HCT116 (cell line): ENCODE measurements around the gene ZBTB39. TPM values are rescaled to one million over a fixed set of nuclear protein-coding genes. Genes with fewer than 3 reads are reported as not detected.
A peak's percentile ranks its signal among the peaks of the same experiment; 100 is the strongest.

Source experiments
- ATAC-seq: fragments of 200-7000 bp; cut with Tn5 transposase; 2 replicates; pipeline ENCODE4 v1.9.1; 2020; ENCODE audit warnings: mild to moderate bottlenecking, moderate library complexity
- BruUV-seq: library from RNA; stranded (reverse); fragments of 400-500 nt; replicated peaks from 2 replicates; lab custom pipeline; 2021; lab: Mats Ljungman, UMichigan
- CTCF ChIA-PET: fragments of 300-600 bp; sonication (Branson Sonifier 250); formaldehyde crosslinking; loops from one replicate; lab custom pipeline; 2021; ENCODE audit warnings: antibody characterized with exemption; lab: Charles Lee
- POLR2A ChIA-PET: fragments of 300-600, 350-600 bp; sonication (Branson Sonifier 250); formaldehyde crosslinking; loops from one replicate; lab custom pipeline; 2021; ENCODE audit warnings: antibody characterized with exemption; lab: Charles Lee
- RAD21 ChIA-PET, 2 experiments: fragments of 300-600 bp; sonication (Branson Sonifier 250); formaldehyde crosslinking; loops; one replicate each; lab custom pipeline; 2023; ENCODE audit warnings: low total read pairs in 2 of 2; ENCODE audit not compliant: uncharacterized antibody in 2 of 2, unreplicated experiment in 2 of 2, low non-redundant PET in 1 of 2; lab: Charles Lee
- DNase-seq: peaks from one replicate; pipeline ENCODE4 v3.0.0-alpha.2; 2010; ENCODE audit warnings: low read depth, low spot score
- H2AFZ ChIP-seq: fragments of 200-600 bp; shearing (Covaris generic), sonication (generic); 2 replicates; pipeline ENCODE4 v1.6.1; 2017; ENCODE audit warnings: low read depth, mixed run types, mixed read lengths, antibody characterized with exemption, low read length; ENCODE audit not compliant: poor library complexity, severe bottlenecking
- H3K27ac ChIP-seq: 2 replicates; pipeline ENCODE4 v1.5.1; 2012; ENCODE audit warnings: low read depth, low read length
- H3K27me3 ChIP-seq: fragments of 200-600 bp; sonication (generic); 2 replicates; pipeline ENCODE4 v1.6.1; 2016; ENCODE audit warnings: mixed run types, low read length, mixed read lengths; ENCODE audit not compliant: insufficient read depth
- H3K36me3 ChIP-seq, 2 experiments: fragments of 200-500 bp in 1 of 2; fragments of 200-600 bp in 1 of 2; sonication (Bioruptor generic) in 1 of 2; sonication (generic) in 1 of 2; 2 replicates each; pipeline versions ENCODE4 v1.5.1 to v1.6.1; 2014 to 2016; ENCODE audit warnings: low read length in 2 of 2, inconsistent platforms in 1 of 2, mixed read lengths in 1 of 2, mixed run types in 1 of 2; ENCODE audit not compliant: insufficient read depth in 2 of 2, control insufficient read depth in 1 of 2
- H3K4me1 ChIP-seq, 2 experiments: fragments of 200-600 bp in 1 of 2; sonication (generic) in 1 of 2; 2 replicates each; pipeline versions ENCODE4 v1.5.1 to v1.6.1; 2012 to 2017; ENCODE audit warnings: low read length in 2 of 2, inconsistent platforms in 1 of 2, mild to moderate bottlenecking in 1 of 2, mixed read lengths in 1 of 2, mixed run types in 1 of 2, moderate library complexity in 1 of 2; ENCODE audit not compliant: insufficient read depth in 2 of 2, control insufficient read depth in 1 of 2
- H3K4me2 ChIP-seq: fragments of 200-600 bp; sonication (generic); 2 replicates; pipeline ENCODE4 v1.6.1; 2017; ENCODE audit warnings: mixed run types, low read length, mixed read lengths
- H3K4me3 ChIP-seq, 2 experiments: fragments of 200-600 bp in 1 of 2; sonication (generic) in 1 of 2; replicated peaks in 1 of 2; 2 replicates each; pipeline ENCODE4 v1.5.1; 2011 to 2016; ENCODE audit warnings: low read length in 2 of 2, control low read depth in 1 of 2, low read depth in 1 of 2, mild to moderate bottlenecking in 1 of 2, mixed read lengths in 1 of 2, mixed run types in 1 of 2
- H3K79me2 ChIP-seq: fragments of 200-600 bp; sonication (generic); 2 replicates; pipeline ENCODE4 v1.6.1; 2017; ENCODE audit warnings: mild to moderate bottlenecking, mixed run types, low read length, moderate library complexity, mixed read lengths; ENCODE audit not compliant: insufficient read depth
- H3K9ac ChIP-seq: fragments of 200-600 bp; sonication (generic); 2 replicates; pipeline ENCODE4 v1.6.1; 2016; ENCODE audit warnings: low read length, mixed read lengths
- H3K9me2 ChIP-seq: fragments of 200-600 bp; sonication (generic), shearing (Covaris generic); 2 replicates; pipeline ENCODE4 v1.6.1; 2017; ENCODE audit warnings: mixed run types, mild to moderate bottlenecking, moderate library complexity; ENCODE audit not compliant: insufficient read depth
- H3K9me3 ChIP-seq, 2 experiments: fragments of 200-500 bp in 1 of 2; fragments of 200-600 bp in 1 of 2; sonication (Bioruptor generic) in 1 of 2; sonication (generic) in 1 of 2; 2 replicates each; pipeline ENCODE4 v1.6.1; 2014 to 2017; ENCODE audit warnings: low read length in 2 of 2, mixed read lengths in 2 of 2, inconsistent platforms in 1 of 2, low read depth in 1 of 2, mild to moderate bottlenecking in 1 of 2, mixed run types in 1 of 2, moderate library complexity in 1 of 2; ENCODE audit not compliant: control insufficient read depth in 1 of 2, insufficient read depth in 1 of 2
- H4K20me1 ChIP-seq: fragments of 200-600 bp; sonication (generic), shearing (Covaris generic); 2 replicates; pipeline ENCODE4 v1.6.1; 2017; ENCODE audit warnings: mixed run types, mild to moderate bottlenecking, moderate library complexity; ENCODE audit not compliant: insufficient read depth
- EZH2 ChIP-seq: fragments of 200-600 bp; sonication (generic); IDR thresholded peaks from 2 replicates; pipeline ENCODE4 v1.6.1; 2017; ENCODE audit warnings: antibody characterized with exemption, mixed run types
- POLR2A ChIP-seq: IDR thresholded peaks from 2 replicates; pipeline ENCODE4 v1.7.0; 2011; ENCODE audit warnings: borderline replicate concordance; ENCODE audit not compliant: insufficient read depth, insufficient read length; ENCODE audit errors: extremely low read depth
- POLR2AphosphoS5 ChIP-seq: IDR thresholded peaks from 2 replicates; pipeline ENCODE4 v1.6.1; 2011; ENCODE audit warnings: mild to moderate bottlenecking, low read depth, low read length, moderate library complexity
- REST ChIP-seq: IDR thresholded peaks from 2 replicates; pipeline ENCODE4 v1.6.1; 2012; ENCODE audit warnings: low read depth
- SP1 ChIP-seq: IDR thresholded peaks from 2 replicates; pipeline ENCODE4 v1.6.1; 2012; ENCODE audit warnings: low read depth
- TCF7L2 ChIP-seq: IDR thresholded peaks from 2 replicates; pipeline ENCODE4 v1.7.0; 2011; ENCODE audit warnings: borderline replicate concordance, inconsistent platforms; ENCODE audit not compliant: insufficient read depth, insufficient read length; ENCODE audit errors: extremely low read depth
- intact Hi-C: fragments of 100-400 bp; cut with micrococcal nuclease; formaldehyde crosslinking; loops from 2 replicates; pipeline ENCODE4 v1.10.0; 2022
- total RNA-seq: library from RNA; stranded (reverse); gene quantifications from one replicate; pipeline ENCODE4 v1.2.1, GENCODE V29; 2021; ENCODE audit not compliant: unreplicated experiment

The ZBTB39 gene
- total RNA-seq, 1 experiment from 2014 or later, result 12.3 TPM

DNA sequence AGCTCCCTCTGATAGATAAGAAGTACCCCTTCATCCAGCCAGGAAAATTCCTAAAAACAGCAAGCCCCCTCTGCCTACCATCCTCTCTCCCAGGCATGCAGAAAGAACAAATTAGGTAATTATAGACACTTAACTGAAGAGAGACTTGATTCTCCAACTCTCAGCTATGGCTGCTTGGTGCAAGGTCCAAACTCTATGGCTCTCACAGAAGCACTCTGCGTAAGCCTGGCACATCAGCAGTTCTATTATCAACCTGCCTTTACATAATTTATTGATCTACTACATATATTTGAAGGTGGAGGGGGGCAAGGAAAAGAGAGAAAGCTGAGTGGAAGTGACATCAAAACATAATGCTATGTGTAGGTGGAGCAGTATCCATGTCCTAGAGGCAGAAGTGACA lies 44.7 kb upstream of the ZBTB39 start (continued):
- no peak for TF ChIP-seq REST
- no peak for TF ChIP-seq POLR2AphosphoS5
- TF ChIP-seq POLR2A, result no peak
- TF ChIP-seq EZH2, result no peak
- no peak for TF ChIP-seq TCF7L2

GRCh38 chr12:57049890-57050289 lies 43.5 kb upstream of the ZBTB39 start, which contains the start of gene MYO1A:
TSS of gene MYO1A (minus strand) at chr12:57050129. CDS start at chr12:57048323, 1,806 bp downstream.
- intact Hi-C loops, result no loop called here
- no peak for DNase-seq
- H3K79me2 ChIP-seq, result no peaks in the 10 kb centered on the region
- H3K27ac ChIP-seq, result no peak within 1 kb of the TSS
- no peak within 1 kb of the TSS for H2AFZ ChIP-seq
- no peaks in the 10 kb centered on the region for H3K9me3 ChIP-seq
- peak; percentile 42; the same call in 1 of the 2 replicates for ATAC-seq
- RAD21 ChIA-PET, result no interaction called here
- H3K36me3 ChIP-seq, result no peaks in the 10 kb centered on the region
- peak within 1 kb of the TSS; percentile 23; the same call in 1 of the 2 replicates for H3K4me2 ChIP-seq
- peak; percentile 81 for TF ChIP-seq REST
- no peak for TF ChIP-seq SP1
- H3K27me3 ChIP-seq, result no peaks in the 10 kb centered on the region; the same call in 1 of the 2 replicates
- no peak within 1 kb of the TSS for H3K4me3 ChIP-seq
- no TSS peak for BruUV-seq
- no peaks in the 10 kb centered on the region for H3K9me2 ChIP-seq
- no peak within 1 kb of the TSS for H3K9ac ChIP-seq
- POLR2A ChIA-PET, result no interaction called here
- H4K20me1 ChIP-seq, result no peaks in the 10 kb centered on the region
- CTCF ChIA-PET, result interaction anchor here (1.3 to 1.6 kb wide), 2 partner anchors 9 to 20 kb away, joined by 3 to 4 read pairs; no protein-coding TSS in a partner anchor
- peaks cover 4 to 26% of the 10 kb centered on the region in 2 experiments for H3K4me1 ChIP-seq
